ENCODE data around the gene CA9. TPM values are rescaled to one million over a fixed set of nuclear protein-coding genes. Genes with fewer than 3 reads are reported as not detected.

CA9 gene
- total and polyA plus RNA-seq, 9 of the 15 experiments (the other 6 are each of a cell fraction or from before 2014, with no cell fraction given) = 0.15 to 10.6 (median 0.60) TPM; not detected in 4

- TF ChIP-seq CREB5 (CRISPR knock-in tag; IDR thresholded peaks at IDR 0.05) (no peak), ZNF699 (CRISPR knock-in tag; IDR thresholded peaks at IDR 0.05; ENCODE audit: insufficient replicate concordance) (no peak), NR2F6 (CRISPR knock-in tag; IDR thresholded peaks at IDR 0.05) (no peak), ZNF24 (IDR thresholded peaks at IDR 0.05) (0 out of 2 replicates have a peak, but pooled peaks have one; percentile 22), GABPB2 (CRISPR knock-in tag; conservative IDR thresholded peaks at IDR 0.05) (no peak), ZFP30 (CRISPR knock-in tag; IDR thresholded peaks at IDR 0.05; ENCODE audit: borderline replicate concordance) (no peak), POLR2B (IDR thresholded peaks at IDR 0.05; ENCODE audit: low read depth, partially characterized antibody) (peak; percentile 49), RBM25 (IDR thresholded peaks at IDR 0.05; ENCODE audit: low read depth, low read length, severe bottlenecking) (no peak), HDAC8 (tag; IDR thresholded peaks at IDR 0.05) (no peak), BRD9 (IDR thresholded peaks at IDR 0.05; ENCODE audit: low read depth, partially characterized antibody) (peak; percentile 41), NFIC (IDR thresholded peaks at IDR 0.05) (0 out of 2 replicates have a peak, but pooled peaks have one; percentile 12), NKRF (IDR thresholded peaks at IDR 0.05; ENCODE audit: borderline replicate concordance) (peak; percentile 55; the same call in 1 of the 2 replicates), GTF2E2 (tag; IDR thresholded peaks at IDR 0.05) (no peak), POLR2A (conservative IDR thresholded peaks at IDR 0.05) (peak; percentile 56), ZNF316 (IDR thresholded peaks at IDR 0.05) (peak; percentile 47; the same call in 1 of the 2 replicates), ZNF586 (CRISPR knock-in tag; conservative IDR thresholded peaks at IDR 0.05) (no peak), ZNF274 (IDR thresholded peaks at IDR 0.05; ENCODE audit: borderline replicate concordance, low read depth, low read length) (no peak), FOXP1 (CRISPR knock-in tag; IDR thresholded peaks at IDR 0.05) (no peak), C11orf30 (IDR thresholded peaks at IDR 0.05; ENCODE audit: low read depth) (peak; percentile 55)
Observed at GRCh38 chr9:35730486-35730854, 56.7 kb downstream of the CA9 start (continued).

Small RNAs within 50 kb of the gene (microRNA-seq; reads per million reads assigned to microRNA genes)
- not detected for gene MIR6852 (ENCODE audit: borderline microRNAs expressed)

Small RNAs within 50 kb of the gene (small RNA-seq; reads per million reads assigned to genes)
- not detected for gene RMRP
- not detected for gene RN7SL22P

Other genes starting within 250 kb of the CA9 start
Only the 7 nearest of the 21 such genes appear.
- 0.33 TPM in 1 of 2 replicates, not detected in the other for gene CD72, start 55.5 kb upstream of the CA9 start, total RNA-seq (2014; rRNA removed)
- 0.29 and 0.41 TPM in 2 replicates for gene CD72, start 55.5 kb upstream of the CA9 start, total RNA-seq (2014; rRNA removed; fragmentation: Illumina TruSeq; extraction: Trizol)
- 0.62 and 0.75 TPM in 2 replicates for gene CD72, start 55.5 kb upstream of the CA9 start, total RNA-seq (2015; rRNA removed; fragmentation: Illumina TruSeq; extraction: Trizol)
- 0.25 and 0.55 TPM in 2 replicates for gene CD72, start 55.5 kb upstream of the CA9 start, total RNA-seq (2021)
- gene CD72, start 55.5 kb upstream of the CA9 start, polyA plus RNA-seq (2011; rRNA removed) = 0.78 and 1.7 TPM in 2 replicates
- 0.25 and 0.43 TPM in 2 replicates for gene CD72, start 55.5 kb upstream of the CA9 start, polyA plus RNA-seq (2014; fragmentation: Illumina TruSeq; extraction: Trizol)
- gene CD72, start 55.5 kb upstream of the CA9 start, polyA plus RNA-seq (2014; fragmentation: Nextera tagmentation; extraction: Ambion mirVana) = under 1 TPM; 0.11 to 0.13 TPM
- gene CD72, start 55.5 kb upstream of the CA9 start, polyA plus RNA-seq (2014; rRNA removed) = 0.19 and 0.54 TPM in 2 replicates
- gene SIT1, start 23.0 kb upstream of the CA9 start, total RNA-seq (2014; rRNA removed) = not detected in 2 replicates
- not detected in 2 replicates for gene SIT1, start 23.0 kb upstream of the CA9 start, total RNA-seq (2014; rRNA removed; fragmentation: Illumina TruSeq; extraction: Trizol)
- not detected in 2 replicates for gene SIT1, start 23.0 kb upstream of the CA9 start, total RNA-seq (2015; rRNA removed; fragmentation: Illumina TruSeq; extraction: Trizol)
- 0.16 TPM in 1 of 2 replicates, not detected in the other for gene SIT1, start 23.0 kb upstream of the CA9 start, total RNA-seq (2021)
- not detected in 2 replicates for gene SIT1, start 23.0 kb upstream of the CA9 start, polyA plus RNA-seq (2011; rRNA removed)
- not detected in 2 replicates for gene SIT1, start 23.0 kb upstream of the CA9 start, polyA plus RNA-seq (2014; fragmentation: Illumina TruSeq; extraction: Trizol)
- gene SIT1, start 23.0 kb upstream of the CA9 start, polyA plus RNA-seq (2014; fragmentation: Nextera tagmentation; extraction: Ambion mirVana) = not detected
- 0.13 TPM in 1 of 2 replicates, not detected in the other for gene SIT1, start 23.0 kb upstream of the CA9 start, polyA plus RNA-seq (2014; rRNA removed)
- 32,097 and 89,974 TPM in 2 replicates for gene RMRP, start 15.9 kb upstream of the CA9 start, total RNA-seq (2014; rRNA removed)
- gene RMRP, start 15.9 kb upstream of the CA9 start, total RNA-seq (2014; rRNA removed; fragmentation: Illumina TruSeq; extraction: Trizol) = 175 and 799 TPM in 2 replicates
- gene RMRP, start 15.9 kb upstream of the CA9 start, total RNA-seq (2015; rRNA removed; fragmentation: Illumina TruSeq; extraction: Trizol) = 29,003 and 31,020 TPM in 2 replicates
- gene RMRP, start 15.9 kb upstream of the CA9 start, total RNA-seq (2021) = 25,789 and 26,070 TPM in 2 replicates
- 30.6 and 75.7 TPM in 2 replicates for gene RMRP, start 15.9 kb upstream of the CA9 start, polyA plus RNA-seq (2011; rRNA removed)
- gene RMRP, start 15.9 kb upstream of the CA9 start, polyA plus RNA-seq (2014; fragmentation: Illumina TruSeq; extraction: Trizol) = not detected in 2 replicates
- gene RMRP, start 15.9 kb upstream of the CA9 start, polyA plus RNA-seq (2014; fragmentation: Nextera tagmentation; extraction: Ambion mirVana) = not detected
- gene RMRP, start 15.9 kb upstream of the CA9 start, polyA plus RNA-seq (2014; rRNA removed) = 968 and 2,315 TPM in 2 replicates
- 8.1 and 10.8 TPM in 2 replicates for gene CCDC107, start 15.6 kb upstream of the CA9 start, total RNA-seq (2014; rRNA removed)
- 3.5 and 4.2 TPM in 2 replicates for gene CCDC107, start 15.6 kb upstream of the CA9 start, total RNA-seq (2014; rRNA removed; fragmentation: Illumina TruSeq; extraction: Trizol)
- gene CCDC107, start 15.6 kb upstream of the CA9 start, total RNA-seq (2015; rRNA removed; fragmentation: Illumina TruSeq; extraction: Trizol) = 6.0 and 6.1 TPM in 2 replicates
- 7.0 and 9.7 TPM in 2 replicates for gene CCDC107, start 15.6 kb upstream of the CA9 start, total RNA-seq (2021)
- gene CCDC107, start 15.6 kb upstream of the CA9 start, polyA plus RNA-seq (2011; rRNA removed) = 6.6 and 7.7 TPM in 2 replicates
- 4.7 and 5.1 TPM in 2 replicates for gene CCDC107, start 15.6 kb upstream of the CA9 start, polyA plus RNA-seq (2014; fragmentation: Illumina TruSeq; extraction: Trizol)
- gene CCDC107, start 15.6 kb upstream of the CA9 start, polyA plus RNA-seq (2014; fragmentation: Nextera tagmentation; extraction: Ambion mirVana) = under 1 TPM in 1 of 2 experiments, not detected in 1; 0.35 TPM
- 9.9 and 11.3 TPM in 2 replicates for gene CCDC107, start 15.6 kb upstream of the CA9 start, polyA plus RNA-seq (2014; rRNA removed)
- gene ARHGEF39, start 8.7 kb upstream of the CA9 start, total RNA-seq (2014; rRNA removed) = 7.6 and 7.7 TPM in 2 replicates
- 10.0 and 12.0 TPM in 2 replicates for gene ARHGEF39, start 8.7 kb upstream of the CA9 start, total RNA-seq (2014; rRNA removed; fragmentation: Illumina TruSeq; extraction: Trizol)
- gene ARHGEF39, start 8.7 kb upstream of the CA9 start, total RNA-seq (2015; rRNA removed; fragmentation: Illumina TruSeq; extraction: Trizol) = 12.7 and 12.9 TPM in 2 replicates
- 15.1 and 16.1 TPM in 2 replicates for gene ARHGEF39, start 8.7 kb upstream of the CA9 start, total RNA-seq (2021)
- gene ARHGEF39, start 8.7 kb upstream of the CA9 start, polyA plus RNA-seq (2011; rRNA removed) = 20.7 and 20.8 TPM in 2 replicates
- 19.6 and 21.7 TPM in 2 replicates for gene ARHGEF39, start 8.7 kb upstream of the CA9 start, polyA plus RNA-seq (2014; fragmentation: Illumina TruSeq; extraction: Trizol)
- 1 to 10 TPM; 2.8 to 5.5 TPM for gene ARHGEF39, start 8.7 kb upstream of the CA9 start, polyA plus RNA-seq (2014; fragmentation: Nextera tagmentation; extraction: Ambion mirVana)
- 17.2 and 21.7 TPM in 2 replicates for gene ARHGEF39, start 8.7 kb upstream of the CA9 start, polyA plus RNA-seq (2014; rRNA removed)
- 4.5 TPM in 2 replicates for gene TPM2, start 16.0 kb downstream of the CA9 start, total RNA-seq (2014; rRNA removed)
- 1.7 and 1.8 TPM in 2 replicates for gene TPM2, start 16.0 kb downstream of the CA9 start, total RNA-seq (2014; rRNA removed; fragmentation: Illumina TruSeq; extraction: Trizol)
- 2.9 and 3.3 TPM in 2 replicates for gene TPM2, start 16.0 kb downstream of the CA9 start, total RNA-seq (2015; rRNA removed; fragmentation: Illumina TruSeq; extraction: Trizol)
- gene TPM2, start 16.0 kb downstream of the CA9 start, total RNA-seq (2021) = 6.9 and 9.1 TPM in 2 replicates
- gene TPM2, start 16.0 kb downstream of the CA9 start, polyA plus RNA-seq (2011; rRNA removed) = 4.6 and 7.9 TPM in 2 replicates
- 4.9 and 5.2 TPM in 2 replicates for gene TPM2, start 16.0 kb downstream of the CA9 start, polyA plus RNA-seq (2014; fragmentation: Illumina TruSeq; extraction: Trizol)
- gene TPM2, start 16.0 kb downstream of the CA9 start, polyA plus RNA-seq (2014; fragmentation: Nextera tagmentation; extraction: Ambion mirVana) = under 1 TPM; 0.28 to 0.56 TPM
- 9.8 and 16.1 TPM in 2 replicates for gene TPM2, start 16.0 kb downstream of the CA9 start, polyA plus RNA-seq (2014; rRNA removed)
- 94.3 and 121 TPM in 2 replicates for gene TLN1, start 58.3 kb downstream of the CA9 start, total RNA-seq (2014; rRNA removed)
- gene TLN1, start 58.3 kb downstream of the CA9 start, total RNA-seq (2014; rRNA removed; fragmentation: Illumina TruSeq; extraction: Trizol) = 40.9 and 44.0 TPM in 2 replicates
- gene TLN1, start 58.3 kb downstream of the CA9 start, total RNA-seq (2015; rRNA removed; fragmentation: Illumina TruSeq; extraction: Trizol) = 49.4 and 50.7 TPM in 2 replicates
- gene TLN1, start 58.3 kb downstream of the CA9 start, total RNA-seq (2021) = 201 and 240 TPM in 2 replicates
- 54.8 and 98.5 TPM in 2 replicates for gene TLN1, start 58.3 kb downstream of the CA9 start, polyA plus RNA-seq (2011; rRNA removed)
- 75.1 and 98.7 TPM in 2 replicates for gene TLN1, start 58.3 kb downstream of the CA9 start, polyA plus RNA-seq (2014; fragmentation: Illumina TruSeq; extraction: Trizol)
- gene TLN1, start 58.3 kb downstream of the CA9 start, polyA plus RNA-seq (2014; fragmentation: Nextera tagmentation; extraction: Ambion mirVana) = 10 to 100 TPM in 1 of 2 experiments, 1 to 10 TPM in 1; 3.6 to 10.2 TPM
- gene TLN1, start 58.3 kb downstream of the CA9 start, polyA plus RNA-seq (2014; rRNA removed) = 49.2 and 72.0 TPM in 2 replicates

Measured in K562 (cell line).